Astrocyte of the hippocampus (primary cell): Measurements from ENCODE around the gene SMAD6.

Experiments used
- DNase-seq: peaks from one replicate; pipeline ENCODE4 v3.0.0; 2011; ENCODE audit warnings: low read depth, low spot score

SMAD6 gene

DNA sequence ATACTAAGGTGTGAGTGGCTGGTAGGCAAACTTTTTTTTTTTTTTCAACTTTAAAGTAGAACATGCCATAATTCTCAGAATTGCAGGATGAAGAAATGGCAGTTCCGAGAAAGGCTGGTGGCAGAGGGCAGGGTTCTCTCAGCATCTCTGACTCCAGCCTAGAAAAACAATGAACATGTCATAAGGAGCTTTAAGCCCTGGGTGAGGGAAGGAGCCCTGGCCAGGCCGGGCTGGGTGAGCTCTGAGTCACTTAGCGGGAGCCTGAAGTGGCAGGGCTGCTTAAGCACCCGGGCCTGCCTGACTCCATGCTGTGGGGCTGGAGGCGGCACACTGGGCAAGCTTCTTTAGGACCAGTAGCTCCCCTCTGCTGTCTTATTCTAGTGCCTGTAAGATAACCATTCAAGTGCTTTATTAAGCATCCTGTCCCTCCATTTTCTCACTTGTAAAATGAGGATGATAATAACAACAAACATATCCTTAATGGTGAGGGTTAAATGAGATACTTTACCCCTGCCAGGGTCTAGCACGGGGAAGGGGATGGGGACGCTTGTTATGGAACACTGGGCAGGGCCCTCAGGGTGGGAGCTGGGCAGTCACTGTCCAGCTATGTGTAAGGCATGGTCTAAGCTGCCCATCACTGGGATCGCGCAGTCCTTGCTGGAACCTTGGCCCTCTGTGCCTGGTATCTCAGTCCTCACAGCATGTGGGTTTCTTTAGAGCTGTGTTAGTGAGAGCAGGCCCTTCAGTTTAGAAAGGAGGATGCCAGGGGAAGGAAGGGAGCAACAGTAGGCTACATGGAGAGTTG lies 18.4 kb downstream of the SMAD6 start:
- peak; percentile 87 for DNase-seq

DNA sequence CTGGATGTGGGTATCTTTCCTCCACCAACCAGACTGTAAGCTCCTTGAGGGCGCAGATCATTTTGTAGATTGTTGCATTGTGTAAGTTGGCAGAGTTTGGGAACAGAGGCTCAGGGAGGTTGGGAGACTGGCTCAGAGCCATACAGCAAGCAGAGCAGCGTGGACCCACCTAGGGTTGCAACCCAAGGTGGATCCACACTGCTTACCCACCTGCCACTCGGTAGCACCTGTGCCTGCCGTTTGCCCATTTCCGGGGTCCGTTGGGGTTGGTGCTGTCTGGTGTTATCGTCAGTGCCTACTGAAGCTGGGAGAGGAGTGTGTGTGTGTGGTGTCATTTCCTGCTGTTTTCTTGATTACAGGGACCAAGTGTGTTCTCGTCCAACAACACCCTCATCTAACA lies 19.0 kb downstream of the SMAD6 start:
- no peak for DNase-seq

DNA sequence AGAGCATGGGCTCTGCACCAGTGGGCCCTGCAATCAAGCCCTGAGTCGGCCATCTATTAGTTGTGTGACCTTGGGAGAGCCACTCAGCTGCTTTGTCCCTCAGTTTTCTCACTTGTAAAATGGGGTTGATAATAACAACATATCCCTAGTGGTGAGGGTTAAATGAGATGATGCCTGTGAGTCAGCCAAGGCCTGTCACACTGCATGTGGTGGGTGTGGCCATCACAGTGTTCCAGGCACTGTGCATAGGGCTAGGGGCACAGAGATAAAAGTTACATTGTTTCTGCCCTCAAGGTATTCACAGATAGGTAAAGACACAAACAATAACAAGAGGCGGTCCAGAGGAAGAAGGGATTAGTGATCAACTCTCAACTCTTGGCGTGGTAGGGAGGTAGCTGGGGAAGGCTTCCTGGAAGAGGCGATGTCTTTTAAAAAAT lies 19.5 kb downstream of the SMAD6 start:
- no peak for DNase-seq

DNA sequence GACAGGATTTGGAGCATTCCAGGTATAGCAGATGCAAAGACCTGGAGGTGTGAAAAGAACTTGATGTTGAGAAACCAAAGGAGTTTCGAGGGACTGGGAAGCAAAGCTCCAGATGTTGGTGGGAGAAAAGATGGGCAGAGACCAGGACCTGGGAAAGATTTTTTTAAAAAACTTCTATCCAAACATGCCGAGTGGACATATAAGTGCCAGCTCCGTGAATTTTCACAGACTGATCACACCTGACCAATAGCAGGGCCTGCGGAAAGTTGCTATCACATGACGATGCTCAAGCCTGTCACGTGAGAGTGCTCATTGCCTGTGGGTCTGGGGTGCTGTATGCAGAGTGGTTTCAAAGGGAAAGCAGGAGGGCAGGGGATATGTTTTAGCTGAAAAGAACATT lies 19.9 kb downstream of the SMAD6 start:
- DNase-seq = no peak

DNA sequence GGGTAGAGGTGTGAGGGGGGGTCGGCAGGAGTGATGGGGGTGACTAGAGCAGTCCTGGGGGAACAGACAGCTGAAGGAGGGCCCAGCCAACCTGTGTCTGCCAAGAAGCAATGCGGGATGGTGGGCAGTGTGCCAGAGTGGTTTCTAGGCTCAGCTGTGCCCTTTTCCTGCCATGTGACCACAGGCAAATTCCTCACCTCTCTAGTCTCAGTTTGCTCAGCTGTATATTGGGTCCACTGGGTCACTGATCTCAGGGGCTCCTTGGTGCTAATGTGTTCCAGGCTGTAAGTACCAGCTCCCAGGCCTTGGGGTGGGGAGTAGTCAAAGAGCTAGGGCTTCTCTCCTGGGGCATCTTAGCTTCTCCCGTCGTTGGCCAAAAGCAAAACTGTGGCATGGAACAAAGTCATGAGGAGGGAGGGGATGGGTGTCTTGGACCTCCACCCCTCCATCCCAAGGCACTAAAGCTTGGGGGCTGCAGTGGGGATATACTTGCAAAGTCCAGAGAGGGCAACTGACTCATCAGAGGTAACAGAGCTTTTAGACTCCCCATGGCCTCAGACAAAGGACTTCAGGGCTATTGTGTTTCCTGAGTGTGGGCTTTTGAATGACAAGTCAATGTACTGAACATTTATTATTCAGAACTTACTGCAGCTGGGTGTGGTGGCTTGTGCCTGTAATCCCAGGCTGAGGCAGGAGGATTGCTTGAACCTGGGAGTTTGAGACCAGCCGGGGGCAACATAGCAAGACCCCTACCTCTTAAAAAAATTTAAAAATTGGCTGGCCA lies 20.9 kb downstream of the SMAD6 start:
- no peak for DNase-seq

DNA sequence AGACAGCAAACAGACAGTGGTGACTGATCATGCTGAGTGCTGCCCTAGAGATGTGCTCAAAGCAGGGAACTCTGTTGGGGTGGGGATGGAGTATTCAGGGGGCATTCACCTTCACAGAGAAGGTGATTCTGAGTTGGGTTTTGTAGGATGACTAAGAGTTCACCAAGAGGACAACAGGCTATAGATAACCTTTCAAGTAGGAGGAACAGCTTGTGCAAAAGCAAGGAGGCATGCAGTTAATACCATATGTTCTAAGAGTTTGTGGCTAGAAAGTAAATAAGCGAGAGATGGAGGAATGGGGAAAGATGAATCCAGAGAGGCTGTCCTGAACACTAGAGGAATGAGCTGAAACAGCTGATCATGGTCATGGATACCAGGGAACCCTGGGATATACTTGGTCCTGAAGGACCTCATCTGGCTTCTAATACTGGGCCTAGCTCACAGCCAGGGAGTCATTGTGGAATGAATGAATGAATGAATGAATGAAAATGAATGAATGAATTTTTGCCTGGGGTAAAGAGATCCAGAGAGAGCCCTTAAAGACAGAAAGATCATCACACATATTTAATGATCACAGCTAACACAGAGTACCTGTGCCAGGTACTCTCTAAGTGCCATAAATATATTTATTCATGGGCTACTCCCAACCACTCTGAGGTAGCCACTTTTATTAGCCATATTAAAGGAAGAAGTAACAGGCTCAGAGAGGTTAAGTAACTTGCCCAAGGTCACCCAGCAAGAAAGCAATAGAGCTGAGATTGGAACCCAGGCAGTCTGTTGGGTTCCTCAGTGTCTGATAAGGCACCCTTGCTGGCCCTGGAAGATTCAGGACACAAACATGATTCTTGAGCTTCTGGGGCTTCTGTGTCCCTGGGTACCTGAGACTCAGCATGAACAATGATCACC lies 22.0 kb downstream of the SMAD6 start:
- no peak for DNase-seq

DNA sequence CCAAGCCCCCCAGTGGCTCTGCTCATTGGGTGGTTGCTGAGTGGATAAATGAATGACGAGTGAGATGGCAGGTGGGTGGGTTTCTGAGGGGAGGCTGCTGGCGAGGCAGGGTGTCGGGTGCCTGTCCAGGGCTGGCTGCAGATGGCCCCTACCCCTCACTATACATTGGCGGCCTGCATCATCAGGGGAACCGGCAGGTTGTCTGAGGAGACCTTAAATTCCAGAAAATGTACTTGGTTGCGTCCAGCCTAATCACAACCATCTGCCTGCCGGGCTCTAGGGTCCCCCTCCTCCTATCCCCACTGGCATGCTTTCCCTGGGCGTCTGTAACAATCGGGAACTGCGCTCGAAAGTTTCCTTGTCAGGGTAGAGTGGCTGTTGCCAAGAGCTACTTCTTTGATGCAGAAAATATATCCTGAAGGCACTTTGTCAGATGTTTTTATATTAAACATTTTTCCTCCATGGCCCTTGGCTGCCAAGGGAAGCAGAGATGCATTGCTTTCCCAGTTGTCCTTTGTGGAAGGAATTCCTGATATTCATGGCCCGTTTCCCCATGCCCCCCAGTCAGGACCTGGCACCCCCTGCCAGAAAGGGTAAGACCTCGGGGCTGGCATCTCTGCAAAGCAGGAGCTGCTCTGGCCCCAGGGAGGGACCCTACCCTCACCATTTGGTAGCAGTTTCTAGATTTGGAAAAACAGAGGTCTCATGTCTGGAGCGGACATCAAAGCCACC lies 22.9 kb downstream of the SMAD6 start:
- DNase-seq = peak; percentile 49

DNA sequence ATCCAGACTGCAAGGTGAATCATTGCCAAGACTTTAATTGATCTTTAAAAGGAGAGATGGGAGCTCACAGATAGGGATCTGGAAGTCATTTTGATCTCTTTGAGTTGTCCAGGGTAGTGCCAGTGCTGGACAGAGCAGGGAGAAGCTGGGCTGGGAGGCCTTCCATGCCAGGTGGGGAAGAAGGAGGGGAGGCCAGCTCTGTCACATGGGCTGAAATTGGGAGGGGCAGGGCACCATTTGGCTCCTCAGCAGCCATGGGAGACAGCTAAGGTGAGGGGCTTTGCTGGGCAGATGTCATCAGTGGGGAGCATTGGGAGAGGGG lies 23.4 kb downstream of the SMAD6 start:
- DNase-seq = no peak

DNA sequence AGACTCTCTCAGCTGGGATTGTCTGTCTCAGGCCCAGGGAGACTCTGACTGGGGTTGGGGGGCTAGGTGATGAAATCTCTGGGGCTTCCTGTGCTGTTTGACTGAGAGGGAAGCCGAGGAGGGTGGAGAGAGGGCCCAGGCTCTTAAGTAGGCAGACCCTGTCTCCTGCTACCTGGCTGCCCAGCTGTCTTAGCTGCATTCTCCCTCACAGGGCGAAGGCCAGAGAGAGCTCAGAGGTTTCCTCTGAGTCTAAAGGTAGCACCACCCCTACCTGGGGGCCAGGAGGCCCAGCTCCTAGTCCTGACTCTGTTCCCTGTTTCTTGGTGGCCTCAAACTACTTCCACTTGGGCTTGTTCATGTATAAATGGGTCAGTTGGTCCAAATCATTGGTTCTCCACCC lies 24.4 kb downstream of the SMAD6 start:
- no peak for DNase-seq

DNA sequence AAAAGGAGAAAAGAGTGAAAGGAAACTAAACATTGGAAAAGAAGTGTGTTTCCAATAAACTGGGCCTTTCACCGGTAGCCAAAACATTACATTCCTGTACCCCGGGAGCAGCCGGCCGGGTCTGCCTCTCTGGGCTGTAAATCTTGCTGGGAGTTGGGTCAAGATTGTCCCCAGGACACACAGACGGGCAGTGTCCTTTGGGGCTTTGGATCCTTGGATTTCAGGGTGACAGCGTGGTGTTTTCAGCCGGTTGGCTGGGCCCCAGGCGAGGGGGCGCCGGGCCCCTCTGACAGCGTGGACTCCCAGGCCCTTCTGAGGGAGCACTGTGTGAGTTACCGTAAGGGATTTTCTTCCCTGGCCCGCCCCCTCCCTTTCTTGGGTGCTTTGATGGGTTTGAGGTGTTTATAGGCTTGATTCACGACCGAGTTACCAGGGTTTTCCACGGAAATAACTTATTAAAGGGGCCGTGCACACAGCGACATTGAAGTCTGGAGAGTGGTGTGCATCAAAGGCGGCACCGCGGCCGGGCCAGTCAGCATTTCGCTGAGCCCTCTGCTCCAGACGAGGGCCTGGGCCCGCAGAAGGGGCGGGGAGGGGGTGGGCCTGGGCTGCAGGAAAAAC lies 27.4 kb downstream of the SMAD6 start:
- DNase-seq = peak; percentile 86

DNA sequence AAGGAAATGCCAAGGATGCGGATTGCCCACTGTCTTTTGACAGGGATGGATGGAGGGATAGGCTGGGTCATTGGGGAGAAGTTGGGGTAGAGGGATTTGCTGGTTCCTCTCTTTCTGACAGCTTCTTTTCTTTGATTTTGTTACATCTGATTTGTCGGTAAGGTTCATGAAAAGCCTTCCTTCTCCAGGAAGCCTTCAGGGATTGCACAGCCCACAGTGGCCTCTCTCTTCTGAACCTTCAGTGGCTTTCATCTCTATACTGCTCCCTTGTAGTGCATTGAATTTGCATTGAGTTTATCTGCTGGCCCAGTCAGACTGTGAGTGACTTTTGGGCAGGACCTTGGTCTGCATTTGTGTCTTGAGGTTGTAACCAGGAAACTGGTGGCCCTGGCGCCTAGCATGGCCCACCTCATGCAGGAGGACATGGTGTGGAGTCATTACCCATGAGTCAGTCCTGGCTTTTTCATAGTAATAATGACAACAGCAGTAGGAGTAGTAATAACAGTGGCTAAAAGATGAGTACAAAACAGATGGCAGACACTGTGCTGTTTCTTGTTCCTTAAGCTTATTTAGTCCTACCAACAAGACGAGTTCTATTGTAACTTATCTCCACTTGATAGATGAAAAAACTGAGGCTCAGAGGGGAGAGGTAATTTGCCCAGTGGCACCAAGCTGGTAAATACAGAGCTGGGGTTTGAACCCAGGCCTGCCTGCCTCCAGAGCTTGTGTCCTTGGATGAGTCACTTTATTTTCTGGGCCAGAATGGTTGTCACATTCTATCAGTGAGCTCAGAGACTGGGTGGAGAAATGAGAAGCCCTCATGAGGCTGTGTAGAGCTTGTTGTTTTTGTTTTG lies 28.4 kb downstream of the SMAD6 start:
- peak; percentile 48 for DNase-seq

DNA sequence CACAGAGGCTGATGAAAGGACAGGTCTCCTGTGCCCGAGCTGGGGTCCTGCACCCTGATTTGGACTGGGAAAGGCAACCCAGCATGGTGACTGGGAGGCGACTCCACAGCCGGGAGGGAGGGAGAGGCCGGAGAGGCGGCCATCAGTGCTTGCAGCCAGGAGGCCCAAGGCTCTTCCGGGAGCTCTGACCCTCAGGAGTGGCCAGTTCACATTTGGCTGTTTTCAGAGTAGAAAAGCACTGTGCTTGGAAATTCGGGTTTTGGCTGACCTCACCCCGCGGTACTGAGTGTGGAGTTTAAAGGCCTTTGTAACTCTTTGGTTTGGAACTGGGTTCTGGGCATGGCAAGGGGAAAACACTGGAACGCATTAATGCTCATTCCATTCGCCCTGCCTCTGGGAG lies 31.9 kb downstream of the SMAD6 start:
- no peak for DNase-seq

DNA sequence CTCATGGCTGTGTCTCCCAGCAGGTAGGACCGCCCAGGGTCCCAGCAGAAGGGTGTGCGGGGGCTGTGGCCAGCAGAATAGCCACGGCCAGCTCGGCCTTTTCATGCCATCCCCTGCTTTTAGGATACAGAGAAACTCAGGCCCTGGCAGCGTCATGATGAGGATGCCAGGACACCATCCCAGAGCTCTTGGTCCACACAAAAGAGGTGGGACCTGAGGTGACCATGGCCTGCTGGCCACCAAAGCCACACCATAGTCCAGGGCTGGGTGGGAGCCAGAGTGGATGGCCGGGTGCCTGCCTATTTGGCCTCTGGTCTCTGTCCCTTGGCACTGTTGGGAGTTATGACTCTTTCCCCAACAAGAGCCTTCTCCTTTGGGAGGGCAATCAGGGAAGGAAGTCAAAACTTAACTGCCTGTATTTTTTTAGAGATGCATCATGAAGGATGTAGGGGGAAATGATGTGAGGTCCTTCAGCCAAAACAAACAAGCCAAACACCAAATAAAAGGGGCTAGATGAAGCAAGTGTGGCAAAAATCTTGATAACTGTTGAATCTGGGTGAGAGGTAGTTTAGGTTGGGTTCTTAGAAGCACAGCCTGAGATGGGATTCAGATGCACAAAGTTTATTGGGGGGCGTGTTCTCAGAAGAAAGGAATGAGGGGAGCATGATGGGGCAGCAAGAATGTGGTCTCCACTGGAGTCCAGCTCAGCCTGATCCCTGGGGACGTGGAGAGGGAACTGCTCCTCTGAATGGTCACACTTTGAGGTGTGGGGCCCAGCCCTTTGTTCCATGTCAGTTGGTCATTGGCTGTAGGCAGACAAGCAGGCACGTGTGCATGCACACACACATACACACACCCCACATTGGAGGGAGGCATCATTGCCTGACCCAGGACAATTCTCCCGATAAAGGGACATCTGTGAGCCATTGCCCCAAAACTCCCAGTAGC lies 33.2 kb downstream of the SMAD6 start:
- no peak for DNase-seq

DNA sequence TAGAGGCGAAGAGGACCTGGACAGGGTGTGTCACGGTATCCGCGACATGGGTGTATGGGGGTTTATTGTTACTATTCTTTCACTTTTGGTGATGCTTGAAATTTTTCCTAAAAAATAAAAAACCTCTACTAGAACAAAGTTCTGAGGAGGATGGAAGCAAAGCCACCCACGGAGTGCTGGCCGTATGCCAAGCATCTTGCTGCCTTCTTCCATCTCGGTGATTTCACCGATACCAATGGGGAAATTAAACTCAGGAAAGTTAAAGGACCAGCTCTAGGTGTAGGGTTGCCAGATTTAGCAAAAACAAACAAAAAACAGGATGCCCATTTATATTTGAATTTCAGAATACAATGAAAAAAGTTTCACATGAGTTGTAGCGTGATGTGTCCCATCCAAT lies 33.9 kb downstream of the SMAD6 start:
- peak; percentile 64 for DNase-seq

DNA sequence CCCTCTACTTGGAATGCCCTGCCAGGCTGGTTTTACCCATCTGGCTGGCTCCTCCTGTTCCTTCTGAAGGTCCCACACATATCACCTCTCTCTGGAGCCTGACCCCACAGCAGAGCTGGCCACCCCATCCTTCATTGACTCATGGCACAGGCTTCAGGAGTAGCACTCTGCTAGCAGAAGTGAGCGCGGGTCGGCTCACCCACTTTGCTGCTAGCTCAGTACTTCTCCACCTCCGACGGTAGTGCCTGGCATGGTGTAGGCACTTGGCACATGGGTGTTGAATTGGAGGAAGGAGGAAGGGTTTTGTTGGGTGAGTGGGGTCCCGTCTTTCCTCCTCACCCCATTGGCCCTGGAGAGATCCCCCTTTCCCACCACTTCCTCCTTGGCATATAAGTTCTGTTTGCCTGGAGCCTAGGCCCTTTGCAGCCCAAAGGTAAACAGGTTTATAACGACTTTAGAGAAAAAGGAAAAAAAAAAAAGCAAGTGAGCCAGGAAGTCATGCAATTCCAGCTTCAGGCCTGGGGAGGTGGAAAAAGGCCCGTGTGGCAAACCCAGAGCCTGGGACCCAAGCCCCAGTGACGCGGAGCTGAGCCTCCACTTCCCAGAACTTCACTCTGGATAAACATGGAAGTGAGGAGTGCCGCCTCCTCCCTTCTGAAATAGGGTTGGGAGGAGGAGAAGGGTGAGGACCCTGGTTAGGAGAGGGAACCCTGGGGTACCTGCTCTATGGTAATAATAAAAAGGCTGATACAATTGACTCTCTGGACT lies 35.4 kb downstream of the SMAD6 start:
- DNase-seq = no peak

DNA sequence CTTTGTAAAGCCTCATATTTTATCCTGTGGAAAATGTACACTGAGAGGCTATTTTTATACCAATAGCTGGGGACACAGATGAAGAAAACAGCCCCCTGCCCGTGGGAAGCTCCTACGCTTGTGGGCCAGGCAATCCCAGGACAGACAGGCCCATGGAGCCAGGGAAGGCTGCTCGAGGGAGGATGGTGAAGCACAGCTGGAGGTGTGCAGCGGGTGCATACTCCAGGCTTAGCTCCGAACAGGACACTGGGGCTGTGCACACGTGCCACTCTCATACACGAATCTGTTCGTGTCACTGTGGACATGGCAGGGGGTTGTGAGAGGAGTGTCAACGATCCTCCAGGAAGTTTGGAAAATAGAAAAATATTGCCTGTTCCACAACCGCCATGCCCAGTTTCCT lies 36.1 kb downstream of the SMAD6 start:
- DNase-seq = no peak

DNA sequence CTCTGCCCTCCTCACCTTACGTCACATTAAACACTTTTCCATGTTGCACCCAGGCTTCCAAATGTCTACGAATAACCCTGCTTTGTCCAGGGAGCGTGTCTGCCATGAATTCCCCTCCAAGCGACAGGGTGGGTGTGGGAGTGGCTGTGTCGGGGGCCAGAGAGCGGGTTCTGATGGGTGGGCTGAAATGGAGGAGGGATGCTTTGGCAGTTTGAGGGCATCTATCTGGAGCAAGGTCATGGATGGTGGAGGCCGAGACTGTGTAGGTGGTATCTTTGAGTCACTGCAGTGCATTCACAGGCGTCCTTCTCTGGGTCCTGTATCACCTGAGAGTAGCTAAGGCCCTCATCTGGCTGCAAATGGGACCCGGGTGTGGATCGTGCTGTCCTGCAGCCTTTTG lies 36.6 kb downstream of the SMAD6 start:
- no peak for DNase-seq

DNA sequence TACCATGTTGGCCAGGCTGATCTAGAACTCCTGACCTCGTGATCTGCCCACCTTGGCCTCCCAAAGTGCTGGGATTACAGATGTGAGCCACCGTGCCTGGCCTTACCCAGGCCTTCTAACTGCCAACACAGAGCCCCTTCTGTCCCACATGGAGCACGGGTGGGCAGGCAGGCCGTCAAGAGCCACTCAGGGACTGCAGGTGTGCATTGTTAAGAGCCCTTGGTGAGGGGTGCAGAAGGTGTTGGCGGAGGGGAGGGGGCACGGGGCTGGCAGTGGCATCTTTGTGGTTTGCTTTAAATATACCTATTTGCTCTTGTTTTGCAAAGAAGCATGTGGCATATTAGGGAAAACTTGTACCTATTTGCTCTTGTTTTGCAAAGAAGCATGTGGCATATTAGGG lies 37.3 kb downstream of the SMAD6 start:
- DNase-seq = no peak
